Neutrophil (primary cell): ENCODE data around the gene MYOT.

Experiments used
- H3K27ac ChIP-seq: fragments of 200-600 bp; sonication (generic); 2 replicates; pipeline ENCODE4 v1.5.1; 2016; ENCODE audit warnings: mild to moderate bottlenecking, moderate library complexity
- H3K27me3 ChIP-seq: fragments of 200-600 bp; sonication (generic); 2 replicates; pipeline ENCODE4 v1.6.0; 2016; ENCODE audit warnings: mild to moderate bottlenecking
- H3K36me3 ChIP-seq: fragments of 200-600 bp; sonication (generic); 2 replicates; pipeline ENCODE4 v1.5.1; 2017
- H3K4me1 ChIP-seq, 2 experiments: fragments of 200-600 bp in 1 of 2; sonication (generic) in 1 of 2; 1 replicate in 1 of 2; 2 replicates in 1 of 2; pipeline versions ENCODE4 v1.5.1 to v1.6.1; 2013 to 2016; ENCODE audit warnings: low read depth in 1 of 2, low read length in 1 of 2, mild to moderate bottlenecking in 1 of 2, moderate library complexity in 1 of 2; ENCODE audit not compliant: control insufficient read depth in 1 of 2, insufficient read depth in 1 of 2
- H3K4me3 ChIP-seq, 2 experiments: fragments of 200-600 bp in 1 of 2; sonication (generic) in 1 of 2; 1 replicate in 1 of 2; 2 replicates in 1 of 2; pipeline ENCODE4 v1.5.1; 2013 to 2016; ENCODE audit warnings: low read depth in 1 of 2, low read length in 1 of 2, mild to moderate bottlenecking in 1 of 2, moderate library complexity in 1 of 2
- H3K9me3 ChIP-seq: fragments of 200-600 bp; sonication (generic); 2 replicates; pipeline ENCODE4 v1.5.1; 2016
- TF ChIP-seq, protein P1 (sequence below): fragments of 200-600 bp; sonication (generic); IDR thresholded peaks from 2 replicates; pipeline ENCODE4 v1.5.1; 2016; ENCODE audit warnings: antibody characterized with exemption

The MYOT gene

GRCh38 chr5:137891849-137892248 lies 24.2 kb downstream of the MYOT start:
- Histone ChIP-seq H3K9me3 (no peaks in the 10 kb centered on the region), H3K4me1 (peaks cover 7 to 12% of the 10 kb centered on the region in 2 experiments), H3K4me3 (no peak overlapping the region), H3K36me3 (no peaks in the 10 kb centered on the region), H3K27me3 (peaks cover 5% of the 10 kb centered on the region), H3K27ac (no peak overlapping the region)
- TF ChIP-seq, protein P1, sequence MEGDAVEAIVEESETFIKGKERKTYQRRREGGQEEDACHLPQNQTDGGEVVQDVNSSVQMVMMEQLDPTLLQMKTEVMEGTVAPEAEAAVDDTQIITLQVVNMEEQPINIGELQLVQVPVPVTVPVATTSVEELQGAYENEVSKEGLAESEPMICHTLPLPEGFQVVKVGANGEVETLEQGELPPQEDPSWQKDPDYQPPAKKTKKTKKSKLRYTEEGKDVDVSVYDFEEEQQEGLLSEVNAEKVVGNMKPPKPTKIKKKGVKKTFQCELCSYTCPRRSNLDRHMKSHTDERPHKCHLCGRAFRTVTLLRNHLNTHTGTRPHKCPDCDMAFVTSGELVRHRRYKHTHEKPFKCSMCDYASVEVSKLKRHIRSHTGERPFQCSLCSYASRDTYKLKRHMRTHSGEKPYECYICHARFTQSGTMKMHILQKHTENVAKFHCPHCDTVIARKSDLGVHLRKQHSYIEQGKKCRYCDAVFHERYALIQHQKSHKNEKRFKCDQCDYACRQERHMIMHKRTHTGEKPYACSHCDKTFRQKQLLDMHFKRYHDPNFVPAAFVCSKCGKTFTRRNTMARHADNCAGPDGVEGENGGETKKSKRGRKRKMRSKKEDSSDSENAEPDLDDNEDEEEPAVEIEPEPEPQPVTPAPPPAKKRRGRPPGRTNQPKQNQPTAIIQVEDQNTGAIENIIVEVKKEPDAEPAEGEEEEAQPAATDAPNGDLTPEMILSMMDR, result no peak

- Histone ChIP-seq H3K36me3 (no peaks in the 10 kb centered on the region), H3K4me3 (no peak overlapping the region), H3K9me3 (no peaks in the 10 kb centered on the region), H3K27ac (no peak overlapping the region), H3K27me3 (peaks cover under 1% of the 10 kb centered on the region), H3K4me1 (peaks cover under 1 to 1% of the 10 kb centered on the region in 2 experiments)
- TF ChIP-seq, protein P1, result no peak
Observed at GRCh38 chr5:137894586-137894985, 26.9 kb downstream of the MYOT start.

- Histone ChIP-seq H3K4me1 (no peaks in the 10 kb centered on the region), H3K9me3 (no peaks in the 10 kb centered on the region), H3K27ac (no peak overlapping the region), H3K36me3 (no peaks in the 10 kb centered on the region), H3K27me3 (no peaks in the 10 kb centered on the region), H3K4me3 (no peak overlapping the region)
- TF ChIP-seq, protein P1, result no peak
Observed at GRCh38 chr5:137896560-137896959, 28.9 kb downstream of the MYOT start.

GRCh38 chr5:137899493-137899892 lies 31.8 kb downstream of the MYOT start:
- Histone ChIP-seq H3K27ac (no peak overlapping the region), H3K4me3 (no peak overlapping the region), H3K27me3 (no peaks in the 10 kb centered on the region), H3K9me3 (no peaks in the 10 kb centered on the region), H3K36me3 (no peaks in the 10 kb centered on the region), H3K4me1 (no peaks in the 10 kb centered on the region)
- TF ChIP-seq, protein P1, result no peak

DNA sequence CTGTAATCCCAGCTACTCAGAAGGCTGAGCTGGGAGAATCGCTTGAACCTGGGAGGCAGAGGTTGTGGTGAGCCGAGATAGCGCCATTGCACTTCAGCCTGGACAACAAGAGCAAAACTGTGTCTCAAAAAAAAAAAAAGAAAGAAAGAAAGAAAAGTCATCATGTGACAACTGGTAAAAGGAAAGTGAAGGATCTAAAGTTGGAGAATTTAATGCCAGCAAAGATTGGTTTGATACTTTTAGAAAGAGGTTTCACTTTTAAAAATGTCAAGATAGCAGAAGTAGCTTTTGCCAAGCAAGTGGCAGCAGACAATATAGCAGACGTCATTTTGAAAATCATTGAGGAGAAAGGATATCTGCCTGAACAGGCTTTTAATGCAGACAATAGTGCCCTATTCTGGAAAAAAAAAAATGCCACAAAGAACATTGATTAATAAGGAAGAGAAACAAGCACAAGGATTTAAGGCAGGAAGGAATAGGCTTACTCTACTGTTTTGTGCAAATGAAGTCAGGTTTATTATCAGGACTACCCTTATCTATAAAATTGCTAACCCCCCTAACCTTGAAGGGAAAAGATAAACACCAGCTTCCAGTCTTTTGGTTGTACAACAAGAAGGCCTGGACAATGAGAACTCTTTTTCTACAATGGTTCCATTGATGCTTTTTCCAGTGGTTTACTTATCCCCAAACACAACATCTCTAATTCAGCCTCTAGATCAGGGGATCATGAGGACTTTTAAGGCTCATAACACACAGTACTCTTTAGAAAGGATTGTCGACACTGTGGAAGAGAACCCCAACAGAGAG lies 33.6 kb downstream of the MYOT start:
- Histone ChIP-seq H3K4me1 (no peaks in the 10 kb centered on the region), H3K9me3 (no peaks in the 10 kb centered on the region), H3K27ac (no peak overlapping the region), H3K36me3 (no peaks in the 10 kb centered on the region), H3K27me3 (no peaks in the 10 kb centered on the region), H3K4me3 (no peak overlapping the region)
- TF ChIP-seq, protein P1, result no peak
